Fibroblast of the conjunctiva (primary cell): Measurements from ENCODE around the gene SHC2.

Experiments used
- DNase-seq: peaks from one replicate; pipeline ENCODE4 v3.0.0-alpha.2; 2010; ENCODE audit warnings: low read depth

The SHC2 gene

DNA sequence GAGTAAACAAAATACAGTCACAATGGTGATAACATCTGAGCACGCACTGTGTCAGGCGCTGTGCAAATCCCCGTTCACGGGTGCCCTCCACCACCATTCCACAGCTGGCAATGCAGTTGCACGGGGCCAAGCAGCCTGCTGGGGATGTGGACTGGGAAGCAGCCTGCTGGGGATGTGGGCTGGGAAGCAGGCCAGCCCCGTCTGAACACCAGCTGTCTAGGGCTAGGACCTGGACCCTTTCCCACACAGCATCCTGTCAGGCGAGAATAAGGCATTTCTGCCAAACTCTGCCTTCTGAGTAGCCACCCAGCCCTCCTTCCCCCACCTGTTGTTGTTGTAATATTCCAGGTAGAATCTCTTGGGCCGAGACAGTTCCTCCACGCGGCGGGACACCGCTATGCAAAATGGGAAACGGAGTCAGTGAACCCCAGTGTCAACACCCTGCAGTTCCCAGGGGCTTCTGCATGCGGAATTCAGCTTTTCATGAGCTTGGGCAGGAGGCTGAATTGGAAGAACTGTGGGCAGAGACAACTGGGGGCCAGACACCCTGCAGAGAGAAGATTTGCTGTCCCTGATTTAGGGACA is 88.4 kb downstream of the SHC2 start:
- peak; percentile 67 for DNase-seq

DNA sequence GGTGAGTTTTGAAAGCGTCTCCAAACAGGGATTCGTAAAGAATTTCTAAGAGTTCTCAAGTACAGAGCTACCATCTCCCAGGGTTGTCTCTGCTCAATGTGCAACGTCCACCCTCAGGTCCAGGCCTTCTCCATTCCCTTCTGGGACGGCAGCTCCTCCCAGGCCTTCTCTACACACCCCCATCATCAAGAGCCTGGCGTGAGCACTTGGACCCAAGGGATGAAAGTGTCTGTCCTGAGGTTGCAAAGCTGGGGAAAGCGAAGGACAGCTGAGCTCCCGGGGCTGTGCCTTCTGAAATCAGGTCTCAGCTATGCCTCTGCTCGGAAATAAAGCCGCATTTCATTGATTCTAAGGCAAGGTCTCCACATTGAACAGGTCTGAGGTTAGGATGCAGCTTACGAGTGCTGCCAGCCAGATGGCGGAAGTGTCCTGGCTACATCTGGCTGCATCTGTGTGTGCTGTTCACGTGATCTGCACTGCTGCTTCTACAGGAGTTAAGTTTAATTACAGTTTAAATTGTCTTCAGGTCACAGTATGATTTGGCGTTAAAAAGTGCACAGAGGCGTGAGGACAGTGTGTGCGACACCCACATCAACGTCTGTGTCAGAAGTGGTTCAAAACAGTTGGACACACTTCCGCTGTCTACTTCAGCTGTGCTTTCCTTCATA is 89.2 kb downstream of the SHC2 start:
- no peak for DNase-seq

DNA sequence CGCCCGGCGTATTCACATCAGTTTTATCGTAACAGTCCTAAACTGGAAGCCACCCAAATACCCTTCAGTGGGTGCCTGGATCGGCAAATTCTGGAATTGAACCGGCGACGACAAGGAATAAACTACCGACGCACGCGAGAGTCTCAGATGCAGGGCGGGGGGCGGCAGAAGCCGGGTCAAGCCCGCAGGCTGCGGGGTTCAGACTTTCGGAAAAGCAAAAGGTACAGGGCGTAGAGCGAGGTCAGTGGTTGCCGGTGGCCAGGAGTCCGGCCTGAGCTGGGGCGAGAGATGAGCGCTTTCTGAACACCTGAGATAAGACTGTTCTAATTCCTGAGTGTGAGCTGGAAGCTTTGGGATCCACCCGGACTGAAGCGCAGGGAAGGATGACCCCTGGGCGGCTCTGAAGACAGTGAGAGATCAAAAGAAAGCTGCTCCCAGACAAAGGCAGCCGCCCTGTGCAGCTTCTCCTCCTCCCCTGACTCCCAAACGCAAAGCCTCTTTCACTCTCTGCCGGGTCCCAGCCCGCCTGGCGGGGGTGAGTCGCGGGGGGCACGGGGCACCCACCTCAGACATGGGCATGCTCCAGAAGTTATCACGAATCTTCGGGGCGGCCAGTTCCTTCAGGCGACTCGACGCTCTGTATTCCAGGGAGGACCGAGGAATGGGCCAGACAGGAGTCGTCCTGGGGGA is 90.0 kb downstream of the SHC2 start:
- no peak for DNase-seq

DNA sequence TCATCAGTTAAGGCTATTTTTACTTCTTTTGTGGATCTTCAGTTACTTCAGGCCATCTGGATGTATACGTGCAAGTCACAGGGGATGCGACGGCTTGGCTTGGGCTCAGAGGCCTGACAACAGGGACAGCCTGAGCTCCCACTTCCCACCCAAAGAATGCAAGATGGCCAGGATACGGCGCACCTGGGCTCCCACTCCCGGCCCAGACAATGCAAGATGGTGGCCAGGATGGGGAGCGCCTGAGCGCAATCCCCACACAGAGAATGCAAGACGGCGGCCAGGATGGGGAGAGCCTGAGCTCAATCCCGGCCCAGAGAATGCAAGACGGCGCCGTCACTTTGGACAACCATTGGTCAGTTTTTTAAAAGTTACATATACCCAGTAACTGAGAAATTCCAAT is 91.0 kb downstream of the SHC2 start:
- no peak for DNase-seq

DNA sequence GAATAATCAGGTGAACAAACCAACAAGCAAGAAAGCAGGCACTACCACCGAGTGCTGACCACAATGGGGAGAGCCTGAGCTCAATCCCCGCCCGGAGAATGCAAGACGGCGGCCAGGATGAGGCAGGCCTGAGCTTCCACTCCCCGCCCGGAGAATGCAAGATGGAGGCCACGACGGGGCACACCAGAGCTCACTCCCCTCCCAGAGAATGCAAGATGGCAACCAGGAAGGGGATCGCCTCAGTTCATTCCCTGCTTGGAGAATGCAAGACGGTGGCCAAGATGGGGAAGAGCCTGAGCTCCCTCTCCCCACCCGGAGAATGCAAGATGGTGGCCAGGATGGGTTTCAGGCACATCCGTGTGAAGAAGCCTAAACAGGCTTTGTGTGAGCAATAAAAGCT is 91.6 kb downstream of the SHC2 start:
- no peak for DNase-seq

DNA sequence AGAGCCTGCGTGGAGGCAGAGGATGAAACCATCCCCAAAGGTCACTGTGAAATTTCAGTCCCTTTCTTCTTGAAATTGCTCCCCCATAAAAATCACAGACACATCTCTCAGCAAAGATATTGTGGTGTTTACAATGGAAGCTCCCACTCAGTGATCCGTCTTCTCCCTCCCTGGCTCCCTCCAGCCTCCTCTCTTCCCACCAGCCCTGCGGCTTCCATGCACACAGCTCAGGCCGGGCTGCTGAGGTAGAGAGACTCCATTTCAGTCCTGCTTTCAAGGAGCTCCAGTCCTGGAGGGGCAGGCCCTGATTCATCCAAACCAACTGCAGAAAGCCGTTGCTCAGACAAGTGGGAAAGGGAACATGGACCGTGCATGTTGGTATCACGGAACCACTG is 92.2 kb downstream of the SHC2 start:
- DNase-seq, result no peak

DNA sequence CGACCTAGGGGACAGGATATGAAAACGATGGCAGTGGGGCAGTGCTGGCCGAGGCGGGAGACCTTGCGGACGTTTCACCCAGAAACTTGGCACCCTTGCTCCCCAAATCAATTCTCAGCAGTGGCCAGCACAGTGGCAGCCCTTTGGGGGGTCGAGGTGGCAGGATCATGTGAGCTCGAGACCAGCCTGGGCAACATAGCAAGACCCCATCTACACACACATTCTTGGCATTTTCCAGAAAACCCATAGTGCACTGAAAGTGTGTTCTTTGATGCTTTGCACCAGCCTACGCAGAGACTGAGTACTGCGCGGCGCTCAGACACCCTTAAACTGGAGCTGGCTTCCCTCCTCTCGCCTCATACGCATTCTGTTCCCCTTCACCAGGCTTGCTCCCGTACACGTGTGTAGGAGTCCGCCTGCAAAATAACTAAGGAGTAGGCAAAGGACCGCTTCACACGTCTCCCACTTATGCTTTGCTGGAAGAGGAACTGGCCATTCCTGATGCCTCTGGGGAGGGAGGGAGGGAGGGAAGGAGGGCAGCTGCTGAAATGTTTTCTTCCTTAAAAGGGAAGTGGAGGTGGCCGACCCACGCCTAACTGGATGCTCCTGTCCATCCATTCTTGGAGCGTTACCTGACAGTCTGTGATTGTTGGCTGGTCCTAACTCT is 92.7 kb downstream of the SHC2 start:
- DNase-seq, result no peak

DNA sequence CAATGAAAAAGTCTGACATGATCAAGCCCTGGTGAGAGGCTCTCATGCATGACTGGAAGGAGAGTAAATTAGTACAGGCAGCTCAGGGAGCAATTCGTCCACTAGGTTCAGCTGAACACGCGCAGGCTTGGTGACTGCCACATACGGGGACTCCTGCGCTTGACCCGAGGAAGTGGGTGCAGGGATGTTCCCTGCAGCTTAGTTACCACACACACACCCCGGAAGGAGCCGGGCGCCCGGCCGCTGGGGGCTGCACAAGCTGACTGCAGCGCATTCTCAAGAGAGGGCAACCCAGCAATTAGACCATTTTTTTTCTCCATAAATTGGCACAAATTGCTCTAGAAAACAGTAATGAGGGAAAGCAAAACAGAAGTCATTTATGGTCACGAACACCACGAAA is 93.3 kb downstream of the SHC2 start:
- DNase-seq, result no peak

DNA sequence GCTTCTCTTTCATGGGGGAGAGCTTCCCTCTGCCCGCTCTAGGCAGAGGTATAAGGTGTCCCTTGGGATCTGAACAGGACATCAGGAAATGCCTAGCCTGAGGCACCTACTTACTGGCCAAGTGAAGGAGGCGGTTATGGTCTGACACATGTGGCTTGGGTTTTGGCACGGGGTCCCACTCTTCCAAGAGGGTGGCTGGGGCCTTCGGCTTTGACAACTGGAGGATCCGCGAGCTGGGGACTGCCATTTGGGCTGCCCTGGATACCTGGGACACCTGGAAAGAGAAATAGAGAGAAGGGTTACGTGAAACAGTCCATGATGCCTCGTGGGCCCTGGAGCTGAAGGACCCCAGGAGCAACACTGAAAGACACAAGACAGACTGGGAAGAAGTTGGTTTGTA is 93.9 kb downstream of the SHC2 start:
- no peak for DNase-seq
